GM10266 (cell line): Measurements from ENCODE around the gene CTXN1.
"Not testable (repeated sequence)": the region's sequence is repeated elsewhere in the genome, so short reads cannot be mapped to it uniquely, and the experiment has no call there.

Experiments used
- DNase-seq: peaks from one replicate; pipeline ENCODE4 v3.0.0; 2012; ENCODE audit errors: extremely low spot score
- CTCF ChIP-seq: IDR thresholded peaks from 2 replicates; pipeline ENCODE4 v1.5.1; 2012; ENCODE audit warnings: mild to moderate bottlenecking, low read depth; ENCODE audit not compliant: control insufficient read depth, insufficient read depth; ENCODE audit errors: missing control alignments

The CTXN1 gene

DNA sequence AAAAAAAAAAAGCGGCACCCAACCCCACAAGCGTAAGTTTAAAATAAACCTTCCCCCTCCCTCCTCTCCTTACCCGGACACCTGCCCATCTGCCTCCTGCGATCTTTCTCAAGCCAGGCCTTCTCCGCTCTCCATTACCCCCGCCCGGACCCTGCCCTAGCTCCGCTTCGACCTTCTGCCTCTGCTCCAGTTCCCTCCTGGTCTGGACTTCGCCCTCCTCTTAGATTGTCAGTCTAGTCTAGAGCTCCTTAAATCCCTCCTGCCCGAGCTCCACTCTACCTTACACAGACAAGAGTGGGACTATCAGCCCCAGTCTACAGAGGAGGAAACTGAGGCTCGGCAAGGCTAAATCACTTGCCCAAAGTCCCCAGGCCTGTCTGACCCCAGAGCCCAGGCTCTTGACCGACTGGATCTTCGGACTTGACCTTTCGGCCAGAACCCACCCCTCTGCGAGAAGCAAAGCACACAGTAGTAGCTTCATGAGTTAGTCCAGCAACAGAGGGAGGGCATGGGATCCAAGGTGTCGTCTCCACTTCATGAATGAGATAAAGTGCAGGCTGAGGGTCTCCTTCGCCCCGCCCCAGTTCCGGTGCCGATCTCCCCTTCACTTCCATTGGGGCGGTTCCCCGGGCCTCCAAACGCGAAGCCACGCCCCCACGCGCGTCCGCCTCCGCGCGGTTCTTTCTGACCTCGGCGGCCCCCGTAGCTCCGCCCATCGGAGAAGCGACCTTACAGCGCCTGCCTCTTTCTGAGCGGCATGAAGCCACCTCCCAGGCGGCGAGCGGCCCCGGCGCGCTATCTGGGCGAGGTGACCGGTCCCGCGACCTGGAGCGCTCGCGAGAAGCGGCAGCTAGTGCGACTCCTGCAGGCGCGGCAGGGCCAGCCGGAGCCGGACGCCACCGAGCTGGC, 6.1 kb downstream of the CTXN1 start, which contains the start of gene SNAPC2:
Gene SNAPC2, plus strand, starts transcription at position 729 of the 909 bp plus-strand sequence. Its CDS starts 29 bp downstream, at position 758.
- no peak for TF ChIP-seq CTCF
- DNase-seq: peak; percentile 95

- DNase-seq: no peak
- TF ChIP-seq CTCF: no peak
Measured at GRCh38 chr19:7918615-7919421, 7.1 kb downstream of the CTXN1 start.

- not testable (repeated sequence) for DNase-seq
Measured at GRCh38 chr19:7918062-7918614, 7.8 kb downstream of the CTXN1 start.

DNA sequence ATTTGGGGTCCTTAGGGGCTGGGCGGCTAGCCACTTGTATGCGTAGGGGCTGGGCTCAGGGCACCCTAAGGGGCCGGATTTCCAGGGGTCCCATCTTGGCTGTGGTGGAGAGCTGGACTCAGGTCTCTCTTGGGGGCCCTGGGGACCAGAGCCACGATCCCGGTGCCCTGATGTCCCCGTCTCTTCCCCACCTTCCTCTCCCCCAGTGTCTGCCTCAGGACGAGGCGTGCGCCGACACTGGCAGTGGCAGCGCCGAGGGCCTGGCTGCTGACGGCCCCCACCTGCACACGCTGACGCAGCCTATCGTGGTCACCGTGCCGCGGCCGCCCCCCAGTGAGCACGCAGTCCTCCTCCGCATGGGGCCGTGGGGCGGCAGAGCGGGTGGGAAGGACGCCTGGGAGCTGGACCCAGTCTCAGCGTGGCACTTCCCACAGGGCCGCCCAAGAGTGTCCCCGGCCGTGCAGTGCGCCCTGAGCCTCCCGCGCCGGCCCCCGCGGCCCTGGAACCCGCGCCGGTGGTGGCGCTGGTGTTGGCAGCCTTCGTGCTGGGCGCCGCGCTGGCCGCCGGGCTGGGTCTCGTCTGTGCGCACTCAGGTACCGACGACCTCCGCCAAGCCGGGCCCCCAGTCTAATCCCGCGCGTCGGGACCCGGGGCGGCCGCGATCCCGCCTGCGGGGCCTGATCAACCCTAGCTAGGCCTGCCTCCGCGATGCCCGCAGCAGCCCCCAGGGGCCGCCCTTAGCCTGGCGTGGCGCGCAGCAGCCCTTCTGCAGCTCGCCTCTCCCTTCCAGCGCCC, 8.5 kb downstream of the CTXN1 start:
- peak; percentile 84 for DNase-seq
- peak; percentile 60 for TF ChIP-seq CTCF

- DNase-seq: no peak
- TF ChIP-seq CTCF: no peak
Measured at GRCh38 chr19:7916955-7917266, 9.0 kb downstream of the CTXN1 start.

DNA sequence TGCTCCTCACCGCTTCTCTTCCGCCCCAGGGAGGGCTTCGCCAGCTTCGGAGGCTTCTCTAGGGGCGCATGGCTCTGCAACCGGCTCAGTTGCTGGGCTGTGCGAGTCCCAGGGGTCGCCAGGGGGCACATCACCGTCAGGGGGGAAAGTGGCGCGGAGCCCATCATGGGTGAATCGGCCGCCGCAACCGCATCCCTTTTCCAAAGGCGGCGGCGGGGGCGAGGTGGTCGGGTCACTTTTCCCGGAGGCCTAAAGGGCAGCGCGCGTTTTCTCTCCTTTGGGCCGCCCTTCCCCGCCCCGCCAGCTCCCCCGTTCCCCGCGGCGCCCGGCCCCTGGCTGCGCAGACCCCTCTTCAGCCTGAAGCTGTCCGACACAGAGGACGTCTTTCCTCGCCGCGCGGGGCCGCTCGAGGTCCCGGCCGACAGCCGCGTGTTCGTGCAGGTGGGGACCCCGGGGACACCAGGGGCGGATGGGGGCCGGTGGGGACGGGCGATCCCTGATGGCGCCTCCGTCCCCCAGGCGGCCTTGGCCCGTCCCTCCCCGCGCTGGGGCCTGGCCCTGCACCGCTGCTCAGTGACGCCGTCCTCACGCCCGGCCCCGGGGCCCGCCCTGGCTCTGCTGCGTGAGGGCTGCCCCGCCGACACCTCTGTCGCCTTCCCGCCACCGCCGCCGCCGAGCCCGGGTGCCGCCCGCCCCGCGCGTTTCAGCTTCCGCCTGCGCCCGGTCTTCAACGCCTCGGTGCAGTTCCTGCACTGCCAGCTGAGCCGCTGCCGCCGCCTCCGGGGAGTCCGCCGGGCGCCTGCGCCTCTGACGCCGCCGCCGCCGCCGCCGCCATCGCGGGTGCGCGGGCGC, 9.6 kb downstream of the CTXN1 start:
- DNase-seq: peak; percentile 68

More for the DNA sequence above, 9.6 kb downstream of the CTXN1 start:
- no peak for TF ChIP-seq CTCF
